Fibroblast of lung (primary cell): ENCODE data around the gene TBC1D30. TPM values are rescaled to one million over a fixed set of nuclear protein-coding genes. Genes with fewer than 3 reads are reported as not detected.

Experiments
- DNase-seq, 2 donors: peaks; one replicate each; pipeline versions ENCODE4 v3.0.0 to v3.0.0-alpha.2; 2010; ENCODE audit warnings: low read depth in 2 of 2
- H2AFZ ChIP-seq: 2 replicates; pipeline ENCODE4 v1.5.1; 2012; ENCODE audit warnings: low read length, control low read depth, inconsistent platforms
- H3K27ac ChIP-seq: 2 replicates; pipeline ENCODE4 v1.5.1; 2011; ENCODE audit warnings: low read length, control low read depth; ENCODE audit not compliant: insufficient read depth
- H3K27me3 ChIP-seq: 2 replicates; pipeline ENCODE4 v1.5.1; 2011; ENCODE audit warnings: mild to moderate bottlenecking, low read length; ENCODE audit not compliant: control insufficient read depth, insufficient read depth
- H3K36me3 ChIP-seq: 2 replicates; pipeline ENCODE4 v1.5.1; 2011; ENCODE audit warnings: low read length; ENCODE audit not compliant: control insufficient read depth, insufficient read depth
- H3K4me1 ChIP-seq: 2 replicates; pipeline ENCODE4 v1.5.1; 2011; ENCODE audit warnings: low read length; ENCODE audit not compliant: control insufficient read depth, insufficient read depth; ENCODE audit errors: extremely low read depth
- H3K4me2 ChIP-seq: 2 replicates; pipeline ENCODE4 v1.5.1; 2011; ENCODE audit warnings: low read length, control low read depth; ENCODE audit not compliant: insufficient read depth; ENCODE audit errors: extremely low read depth
- H3K4me3 ChIP-seq, 4 experiments: fragments of 200-600 bp in 1 of 4; sonication (generic) in 1 of 4; replicated peaks in 1 of 4; 2 replicates each; pipeline ENCODE4 v1.5.1; 2011 to 2016; ENCODE audit warnings: low read length in 4 of 4, low read depth in 3 of 4, mild to moderate bottlenecking in 3 of 4, control low read depth in 2 of 4, inconsistent platforms in 1 of 4, mixed read lengths in 1 of 4; ENCODE audit not compliant: insufficient read depth in 1 of 4; ENCODE audit errors: control extremely low read depth in 1 of 4
- H3K79me2 ChIP-seq: 2 replicates; pipeline ENCODE4 v1.5.1; 2012; ENCODE audit warnings: mild to moderate bottlenecking, low read length, inconsistent platforms; ENCODE audit not compliant: control insufficient read depth, insufficient read depth
- H3K9ac ChIP-seq: 2 replicates; pipeline ENCODE4 v1.5.1; 2011; ENCODE audit warnings: mild to moderate bottlenecking, low read length, control low read depth; ENCODE audit not compliant: insufficient read depth
- H3K9me3 ChIP-seq: 2 replicates; pipeline ENCODE4 v1.5.1; 2012; ENCODE audit warnings: low read depth, low read length; ENCODE audit not compliant: control insufficient read depth, insufficient read depth
- H4K20me1 ChIP-seq: 2 replicates; pipeline ENCODE4 v1.5.1; 2011; ENCODE audit warnings: low read length; ENCODE audit not compliant: control insufficient read depth, insufficient read depth; ENCODE audit errors: extremely low read depth
- CTCF ChIP-seq, 2 donors: IDR thresholded peaks in 1 of 2; conservative IDR thresholded peaks in 1 of 2; 1 replicate in 1 of 2; 2 replicates in 1 of 2; pipeline ENCODE4 v1.5.1; 2011 to 2012; ENCODE audit warnings: low read length in 2 of 2, control low read depth in 1 of 2, inconsistent platforms in 1 of 2, low read depth in 1 of 2, mild to moderate bottlenecking in 1 of 2
- EZH2 ChIP-seq: IDR thresholded peaks from 2 replicates; pipeline ENCODE4 v1.5.1; 2012; ENCODE audit warnings: low read length, control low read depth, mild to moderate bottlenecking; ENCODE audit errors: missing control alignments
- polyA plus RNA-seq, 2 donors: library from polyadenylated mRNA; depleted of rRNA in 1 of 2; stranded (reverse) in 1 of 2; unstranded in 1 of 2; fragments of >200 nt; gene quantifications; 2 replicates each; pipeline ENCODE4 v1.2.1, GENCODE V29; 2011 to 2012; ENCODE audit warnings: missing spikeins in 1 of 2
- total RNA-seq: library from RNA; depleted of rRNA; stranded (reverse); fragments of >200 nt; gene quantifications from 2 replicates; pipeline ENCODE4 v1.2.1, GENCODE V29; 2014

Gene TBC1D30
- total and polyA plus RNA-seq, 2 donors (not counting 1 experiment from before 2014, with no cell fraction given) = 0.24 to 0.66 TPM

- H3K4me3 ChIP-seq = no peak overlapping the region
- H4K20me1 ChIP-seq = no peaks in the 10 kb centered on the region
- no peaks in the 10 kb centered on the region for H3K4me1 ChIP-seq
- no peaks in the 10 kb centered on the region for H3K36me3 ChIP-seq
- H2AFZ ChIP-seq = no peak overlapping the region
- no peak overlapping the region for H3K4me2 ChIP-seq
- H3K27ac ChIP-seq = no peak overlapping the region
- H3K79me2 ChIP-seq = no peaks in the 10 kb centered on the region
- no peak for DNase-seq
- H3K27me3 ChIP-seq = no peaks in the 10 kb centered on the region
- H3K9ac ChIP-seq = no peak overlapping the region
- no peaks in the 10 kb centered on the region for H3K9me3 ChIP-seq
- TF ChIP-seq EZH2 (no peak), CTCF (conservative IDR thresholded peaks at IDR 0.05 in 1 of 2, IDR thresholded peaks at IDR 0.05 in 1 of 2; ENCODE audit: low read depth in 1 of 2, low read length in 2 of 2) (no peak)
These were observed 10.0 kb upstream of the TBC1D30 start for GRCh38 chr12:64814432-64814831.

GRCh38 chr12:64819816-64820402 is 4.5 kb upstream of the TBC1D30 start:
- H3K4me1 ChIP-seq = peaks cover 2% of the 10 kb centered on the region
- no peaks in the 10 kb centered on the region for H4K20me1 ChIP-seq
- no peaks in the 10 kb centered on the region for H3K36me3 ChIP-seq
- H3K4me3 ChIP-seq = no peak overlapping the region
- TF ChIP-seq CTCF (conservative IDR thresholded peaks at IDR 0.05 in 1 of 2, IDR thresholded peaks at IDR 0.05 in 1 of 2; ENCODE audit: low read depth in 1 of 2, low read length in 2 of 2) (no peak), EZH2 (no peak)
- H3K9me3 ChIP-seq = no peaks in the 10 kb centered on the region
- H3K27ac ChIP-seq = no peak overlapping the region
- no peak overlapping the region for H2AFZ ChIP-seq
- H3K79me2 ChIP-seq = no peaks in the 10 kb centered on the region
- H3K4me2 ChIP-seq = no peak overlapping the region
- H3K27me3 ChIP-seq = peaks cover 8% of the 10 kb centered on the region
- no peak for DNase-seq
- no peak overlapping the region for H3K9ac ChIP-seq

GRCh38 chr12:64820593-64820992 is 3.9 kb upstream of the TBC1D30 start:
- Histone ChIP-seq H3K36me3 (no peaks in the 10 kb centered on the region), H3K4me2 (no peak overlapping the region), H3K27ac (no peak overlapping the region), H3K27me3 (peaks cover 15% of the 10 kb centered on the region), H3K9ac (no peak overlapping the region), H3K4me1 (peaks cover 2% of the 10 kb centered on the region), H3K9me3 (no peaks in the 10 kb centered on the region), H2AFZ (no peak overlapping the region), H4K20me1 (no peaks in the 10 kb centered on the region), H3K79me2 (no peaks in the 10 kb centered on the region), H3K4me3 (no peak overlapping the region)
- no peak for TF ChIP-seq CTCF (conservative IDR thresholded peaks at IDR 0.05 in 1 of 2, IDR thresholded peaks at IDR 0.05 in 1 of 2; ENCODE audit: low read depth in 1 of 2, low read length in 2 of 2)
- no peak for TF ChIP-seq EZH2
- no peak for DNase-seq
